ENCODE data around the gene SNRPD3. TPM values are rescaled to one million over a fixed set of nuclear protein-coding genes. Genes with fewer than 3 reads are reported as not detected.

Gene SNRPD3
- polyA plus RNA-seq (2012; ENCODE audit: insufficient read depth, insufficient read length): 480 TPM

DNA sequence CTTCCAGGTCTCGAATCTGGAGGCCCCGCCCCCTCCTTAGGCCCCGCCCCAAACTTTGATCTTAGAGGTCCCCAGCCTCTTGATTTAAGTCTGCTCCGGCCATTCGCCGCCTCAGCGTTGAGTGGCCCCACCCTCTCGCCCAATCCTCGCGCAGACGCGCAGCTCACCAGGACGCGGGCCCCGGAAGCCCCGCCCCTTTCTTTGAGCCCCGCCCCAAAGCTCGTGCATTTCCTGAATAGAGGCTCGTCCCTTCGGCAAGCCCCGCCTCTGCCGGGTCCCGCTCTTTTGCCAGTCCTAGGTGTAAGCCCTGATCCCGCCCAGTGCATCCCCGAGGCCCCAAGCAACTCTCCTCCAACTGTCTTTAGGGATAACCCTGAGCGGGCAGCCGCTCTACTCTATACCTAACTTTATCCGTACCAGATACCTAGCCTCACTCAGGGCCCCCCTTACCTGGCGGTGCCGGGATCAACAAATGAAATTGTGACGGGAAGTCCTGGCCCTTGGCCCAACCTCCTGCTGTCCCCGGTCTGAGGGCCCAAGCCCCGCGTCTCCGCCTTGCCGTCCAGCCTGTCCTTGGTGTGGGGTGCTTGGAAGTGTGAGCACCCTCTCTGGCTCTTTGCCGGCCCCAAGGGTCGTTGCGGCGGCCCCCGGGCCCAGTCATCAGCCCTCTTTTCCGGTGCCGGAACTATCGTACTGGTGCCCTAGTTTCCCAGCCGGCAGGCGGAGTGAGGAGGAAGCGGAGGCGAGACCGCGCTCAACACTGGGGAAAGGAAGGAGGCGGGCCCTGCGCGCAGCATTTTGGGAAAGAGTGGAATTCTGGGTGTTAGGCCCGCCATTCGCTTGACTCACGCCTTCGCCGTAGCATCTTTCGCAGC lies at the start of gene SNRPD3:
SNRPD3 (plus strand) TSS at position 835 of the 875 bp plus-strand sequence. CDS start 1,676 bp downstream, outside the sequence.
- peak; percentile 97 for DNase-seq (ENCODE audit: low read depth, low spot score)
- H3K4me3 ChIP-seq (ENCODE audit: low read length): peak within 1 kb of the TSS; percentile 91

DNA sequence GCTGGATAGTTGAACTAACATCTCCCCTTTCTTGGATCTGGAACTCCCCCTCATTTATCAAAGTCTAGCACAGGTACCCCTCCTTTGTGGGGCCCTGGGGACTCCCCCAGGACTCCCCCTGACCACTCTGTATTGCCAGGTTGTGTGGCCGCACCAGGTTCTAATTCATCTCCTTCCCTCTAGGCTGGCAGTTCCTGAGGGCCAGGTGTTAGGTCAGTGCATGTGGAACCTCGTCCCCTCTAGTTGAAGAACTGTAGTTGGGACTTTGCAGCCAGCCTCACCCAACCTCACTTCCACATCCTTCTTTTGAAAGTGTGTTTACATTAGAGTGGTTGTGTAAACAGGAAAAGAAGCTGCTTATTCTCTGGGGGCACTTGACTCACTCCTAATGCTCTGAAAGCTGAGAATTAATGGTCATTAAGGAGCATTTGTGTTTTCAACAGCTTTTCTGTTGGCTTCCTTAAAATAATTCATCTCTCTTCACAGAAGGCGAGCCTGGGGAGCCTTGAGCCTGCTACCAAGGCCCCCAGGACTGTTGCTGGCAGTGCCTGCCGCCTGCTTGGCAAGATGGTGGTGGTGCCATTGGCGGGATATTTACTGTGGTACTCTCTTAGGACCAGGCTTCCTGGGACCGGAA lies 48.9 kb upstream of the SNRPD3 start:
- H3K4me3 ChIP-seq (ENCODE audit: low read length): no peak overlapping the region
- DNase-seq (ENCODE audit: low read depth, low spot score): no peak

DNA sequence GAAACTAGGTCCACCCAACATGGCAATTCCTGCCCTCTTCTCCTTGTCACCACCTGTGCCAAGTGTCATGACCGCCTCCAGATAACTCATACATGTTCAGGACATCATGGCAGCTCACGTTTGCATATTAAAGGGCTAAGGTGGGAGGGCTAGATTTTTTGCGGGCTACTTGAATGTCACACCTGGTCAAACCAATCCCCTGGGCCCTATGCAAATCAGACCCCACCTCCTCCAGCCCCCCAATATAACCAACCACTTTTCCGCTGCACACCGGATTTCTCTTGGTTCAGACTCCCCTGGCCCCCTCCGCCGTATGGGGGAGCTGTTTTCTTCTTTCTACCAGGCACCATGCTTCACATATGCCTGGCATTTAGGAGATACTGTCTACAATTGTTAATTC lies 48.1 kb upstream of the SNRPD3 start:
- no peak for DNase-seq (ENCODE audit: low read depth, low spot score)
- H3K4me3 ChIP-seq (ENCODE audit: low read length): no peak overlapping the region

DNA sequence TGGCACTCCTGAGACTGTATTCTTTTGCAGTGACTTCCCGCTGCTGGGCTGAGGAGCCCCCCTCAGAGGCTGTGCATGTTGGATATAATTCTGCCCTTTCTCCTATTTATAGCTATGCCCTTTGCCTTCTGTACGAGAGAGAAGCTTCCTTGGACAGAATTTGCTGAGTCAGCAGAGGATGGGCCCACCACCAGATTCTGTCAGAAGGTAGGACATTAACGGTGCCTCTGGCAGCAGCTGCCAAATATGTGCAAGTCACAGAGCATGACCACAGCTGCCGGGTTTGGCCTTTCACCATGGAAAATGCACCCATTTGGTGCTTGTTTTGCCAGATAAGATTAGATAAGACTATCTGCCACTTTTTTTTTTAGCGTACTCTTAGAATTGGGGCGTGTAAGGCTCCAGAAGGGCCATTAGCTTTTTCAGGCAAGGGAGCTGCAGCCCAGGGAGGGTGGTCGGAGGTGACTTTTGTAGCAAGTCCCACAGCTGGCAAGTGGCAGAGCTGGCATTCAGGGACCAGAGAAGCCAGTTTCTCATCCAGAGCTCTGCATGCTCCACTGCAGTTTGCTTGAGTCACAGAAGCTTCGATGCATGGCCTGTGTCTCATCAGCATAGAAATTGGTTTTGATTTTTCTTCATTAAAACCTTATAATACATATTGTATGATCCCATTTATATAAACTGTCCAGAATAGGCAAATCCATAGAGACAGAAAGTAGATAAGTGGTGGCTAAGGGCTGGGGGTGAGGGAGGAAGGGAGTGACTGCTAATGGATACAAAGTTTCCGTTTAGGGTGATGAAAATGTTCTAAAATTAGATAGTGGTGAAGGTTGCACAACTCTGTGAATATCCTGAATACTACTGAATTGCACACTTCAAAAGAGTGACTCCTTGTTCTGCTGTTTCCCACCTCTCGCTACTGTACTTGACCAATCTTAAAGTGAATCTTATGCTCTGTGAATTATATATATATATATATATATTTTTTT lies 44.9 kb upstream of the SNRPD3 start:
- no peak for DNase-seq (ENCODE audit: low read depth, low spot score)
- no peak overlapping the region for H3K4me3 ChIP-seq (ENCODE audit: low read length)

DNA sequence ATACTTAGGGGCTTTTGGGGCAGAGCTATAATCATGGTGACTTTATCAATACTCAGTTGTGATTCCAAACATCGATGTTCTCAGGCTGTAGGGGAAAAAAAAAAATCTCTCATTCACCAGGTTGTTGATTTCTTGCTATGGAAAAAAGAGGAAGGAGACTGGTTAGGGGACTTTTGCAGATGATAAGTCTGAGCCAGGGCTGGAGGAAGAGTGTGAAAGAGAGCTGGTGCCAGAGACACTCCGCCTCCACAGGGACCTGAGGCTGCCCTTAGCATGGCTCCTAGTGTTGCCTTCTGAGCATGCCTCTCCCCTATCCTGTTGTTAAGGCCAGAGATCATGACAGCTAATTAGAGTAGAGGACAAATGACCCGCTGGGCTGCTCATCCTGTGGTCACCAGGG lies 43.8 kb upstream of the SNRPD3 start:
- H3K4me3 ChIP-seq (ENCODE audit: low read length): no peak overlapping the region
- DNase-seq (ENCODE audit: low read depth, low spot score): no peak

DNA sequence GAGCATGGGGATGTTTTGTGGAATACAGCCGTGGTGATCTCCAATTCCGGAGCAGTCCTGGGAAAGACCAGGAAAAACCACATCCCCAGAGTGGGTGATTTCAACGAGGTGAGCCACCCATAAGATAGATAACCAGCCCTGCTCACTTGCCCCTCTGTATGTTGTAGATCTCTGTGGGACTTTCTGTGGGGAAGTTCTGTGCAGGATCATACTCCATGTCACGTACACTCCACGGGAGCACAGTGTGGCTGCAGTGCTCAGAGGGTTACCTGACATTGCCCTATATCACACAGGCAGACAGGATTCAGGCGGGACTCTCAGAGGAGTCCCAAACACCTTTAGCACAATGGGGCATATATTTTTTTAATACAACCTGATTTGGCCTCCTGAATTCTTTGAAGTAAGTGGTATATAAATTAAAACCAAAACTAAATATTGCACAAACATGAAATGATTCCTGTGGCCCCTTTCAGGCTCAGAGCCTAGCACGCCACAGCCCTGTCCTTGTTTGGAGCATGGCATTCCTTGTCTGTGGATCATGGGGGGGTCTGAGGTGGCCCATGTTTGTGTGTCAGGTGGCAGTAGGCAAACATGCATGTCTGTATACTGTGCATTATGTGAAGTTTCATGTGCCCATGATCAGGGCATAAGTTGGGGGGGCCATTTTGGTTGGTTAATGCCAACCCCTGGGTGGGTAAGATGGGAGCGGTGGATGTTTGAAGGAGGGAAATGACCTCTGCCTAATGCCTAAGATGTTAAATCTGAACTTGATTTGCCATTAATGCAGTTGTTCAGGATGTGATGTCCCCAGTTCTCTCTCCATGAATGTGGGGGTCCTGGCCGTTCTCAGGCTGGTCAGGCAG lies 42.2 kb upstream of the SNRPD3 start:
- no peak for DNase-seq (ENCODE audit: low read depth, low spot score)
- H3K4me3 ChIP-seq (ENCODE audit: low read length): no peak overlapping the region

DNA sequence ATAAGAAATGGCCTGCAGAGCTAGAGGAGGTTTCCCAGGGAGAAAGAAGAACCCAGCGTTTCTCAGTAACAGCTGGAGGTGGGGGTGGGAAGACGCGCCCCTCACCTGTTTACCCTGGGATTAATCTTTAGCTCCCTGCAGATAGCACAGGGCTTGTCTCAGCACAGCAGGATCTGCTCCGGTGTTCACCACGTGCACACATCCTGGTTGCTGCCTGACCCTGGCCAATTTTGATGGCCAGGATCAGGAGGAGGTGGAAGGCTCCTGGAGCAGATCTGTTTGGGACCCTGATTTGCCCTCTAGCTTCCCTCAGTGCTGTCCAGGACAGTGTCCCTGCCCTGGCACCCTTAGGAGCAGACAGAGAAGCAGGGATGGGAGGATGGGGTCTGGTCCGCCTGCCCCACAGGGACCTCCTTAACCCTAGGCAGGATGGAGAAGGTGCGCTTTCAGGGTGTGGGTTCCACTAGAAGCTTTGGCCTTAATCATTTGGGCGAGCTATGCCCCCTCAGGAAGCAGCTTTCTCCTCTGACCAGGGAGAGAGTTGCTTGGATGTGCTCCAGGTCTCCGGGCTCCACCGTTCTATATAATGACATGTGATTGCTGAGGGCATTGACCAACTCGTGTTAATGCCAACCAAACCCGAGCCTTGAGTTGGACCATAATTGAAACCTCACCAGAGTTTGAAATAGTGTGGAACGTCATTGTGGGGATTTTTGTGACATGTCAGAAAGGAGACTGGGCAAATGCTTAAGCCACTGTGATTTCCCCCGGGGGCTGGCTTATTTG lies 41.4 kb upstream of the SNRPD3 start:
- no peak for DNase-seq (ENCODE audit: low read depth, low spot score)
- no peak overlapping the region for H3K4me3 ChIP-seq (ENCODE audit: low read length)

DNA sequence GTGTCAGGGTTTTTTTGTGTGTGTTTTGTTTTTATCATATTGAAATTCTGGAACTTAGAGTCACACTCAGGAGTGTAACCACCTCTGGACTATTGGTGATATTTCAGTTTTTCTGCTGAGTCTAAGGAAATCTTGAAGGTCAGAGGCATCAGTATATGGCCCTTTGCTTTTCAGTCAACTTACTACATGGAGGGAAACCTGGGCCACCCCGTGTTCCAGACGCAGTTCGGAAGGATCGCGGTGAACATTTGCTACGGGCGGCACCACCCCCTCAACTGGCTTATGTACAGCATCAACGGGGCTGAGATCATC lies 40.8 kb upstream of the SNRPD3 start:
- no peak for DNase-seq (ENCODE audit: low read depth, low spot score)
- no peak overlapping the region for H3K4me3 ChIP-seq (ENCODE audit: low read length)

DNA sequence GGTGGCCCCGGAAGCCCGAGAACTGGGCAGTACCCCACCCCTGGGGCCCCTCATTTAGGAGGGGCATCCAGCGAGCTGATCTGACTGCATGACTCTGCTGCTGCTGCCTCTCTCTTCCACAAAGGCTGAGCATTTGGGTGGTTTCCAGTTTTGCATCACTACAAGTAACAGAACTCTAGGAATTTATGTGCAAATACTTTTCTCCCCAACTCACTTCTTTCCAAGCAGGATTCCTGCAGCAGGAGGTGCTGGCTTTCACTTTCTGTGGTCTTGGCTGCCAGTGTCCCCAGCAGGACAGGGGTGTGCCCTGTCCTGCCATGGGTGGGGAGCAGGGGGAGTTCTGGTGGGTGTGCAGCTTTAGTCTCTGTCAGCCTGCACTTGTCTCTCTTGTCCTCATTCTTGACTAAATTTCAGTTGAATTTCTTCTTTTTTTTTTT lies 39.5 kb upstream of the SNRPD3 start:
- no peak for DNase-seq (ENCODE audit: low read depth, low spot score)
- H3K4me3 ChIP-seq (ENCODE audit: low read length): no peak overlapping the region

DNA sequence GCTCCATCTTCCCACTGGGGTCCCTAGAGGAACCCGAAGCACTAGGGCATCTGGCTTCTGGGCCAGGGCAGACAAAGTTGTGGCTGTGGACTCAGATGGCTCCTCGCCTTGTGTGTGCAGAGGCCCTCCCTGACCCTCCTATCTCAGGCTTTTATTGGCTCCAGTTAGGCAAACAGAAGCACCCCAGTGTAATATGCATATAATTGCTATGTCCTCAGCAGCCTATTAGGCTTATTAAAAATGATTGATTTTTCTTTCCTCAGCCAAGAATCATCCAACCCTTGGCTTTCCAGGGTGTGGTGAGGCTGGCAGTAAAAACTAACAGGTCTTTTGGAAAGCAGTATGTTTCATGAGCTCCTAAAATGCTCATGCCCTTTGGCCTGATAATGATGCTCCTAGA lies 38.4 kb upstream of the SNRPD3 start:
- DNase-seq (ENCODE audit: low read depth, low spot score): no peak

DNA sequence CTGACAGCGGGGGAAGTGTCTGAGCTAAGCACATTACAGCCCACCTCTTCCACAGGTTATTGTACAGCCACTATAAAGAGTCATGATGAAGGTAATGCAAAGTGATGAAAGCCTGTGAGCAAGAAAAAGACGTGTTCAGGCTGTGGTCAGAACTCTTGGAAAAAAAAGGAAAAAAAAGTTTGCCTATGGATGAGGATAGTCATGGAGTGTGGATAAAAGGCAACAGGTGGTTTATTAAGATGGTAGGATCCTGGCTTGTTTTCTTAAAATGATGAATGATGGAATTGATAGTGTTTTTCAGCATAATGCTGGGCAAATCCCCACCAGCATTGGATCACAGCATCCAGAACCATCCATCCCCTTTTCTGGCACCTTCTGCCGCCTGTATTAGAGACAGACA lies 37.6 kb upstream of the SNRPD3 start:
- no peak overlapping the region for H3K4me3 ChIP-seq (ENCODE audit: low read length)
- no peak for DNase-seq (ENCODE audit: low read depth, low spot score)

More for the DNA sequence above, 38.4 kb upstream of the SNRPD3 start:
- H3K4me3 ChIP-seq (ENCODE audit: low read length): no peak overlapping the region

DNA sequence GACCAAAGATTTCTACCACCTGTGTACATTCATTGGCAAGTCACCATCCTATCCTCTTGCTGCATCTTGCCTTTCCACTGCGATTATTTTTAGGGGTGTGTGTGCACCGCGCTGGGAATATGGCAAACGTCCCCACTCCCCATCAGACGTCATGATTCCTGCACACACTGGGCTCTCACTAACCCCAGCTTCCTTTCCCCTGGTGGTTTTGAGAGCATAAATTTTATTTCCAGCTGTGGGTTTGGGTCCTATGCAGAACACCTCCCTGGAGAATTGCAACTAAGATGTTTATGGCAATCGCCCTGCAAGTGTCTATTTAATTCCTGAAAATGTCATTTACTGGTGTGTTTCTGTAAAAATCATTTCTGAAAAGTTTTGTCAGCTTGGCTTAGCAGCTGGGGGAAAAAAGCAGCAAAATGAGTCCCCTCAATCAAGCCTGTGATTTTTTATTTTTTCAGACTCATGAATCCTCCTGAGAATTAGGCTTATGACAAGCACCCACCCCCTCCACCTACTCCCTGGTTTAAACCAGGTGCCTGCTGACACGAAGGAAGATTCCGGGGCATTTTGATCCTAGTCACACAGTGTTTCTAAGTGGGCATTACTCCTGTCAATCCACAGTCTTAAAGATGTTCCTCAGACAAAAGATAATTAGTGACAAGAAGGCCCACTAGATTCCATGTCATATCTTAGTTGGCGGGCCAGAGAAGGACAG lies 36.9 kb upstream of the SNRPD3 start:
- DNase-seq (ENCODE audit: low read depth, low spot score): no peak
- H3K4me3 ChIP-seq (ENCODE audit: low read length): no peak overlapping the region

DNA sequence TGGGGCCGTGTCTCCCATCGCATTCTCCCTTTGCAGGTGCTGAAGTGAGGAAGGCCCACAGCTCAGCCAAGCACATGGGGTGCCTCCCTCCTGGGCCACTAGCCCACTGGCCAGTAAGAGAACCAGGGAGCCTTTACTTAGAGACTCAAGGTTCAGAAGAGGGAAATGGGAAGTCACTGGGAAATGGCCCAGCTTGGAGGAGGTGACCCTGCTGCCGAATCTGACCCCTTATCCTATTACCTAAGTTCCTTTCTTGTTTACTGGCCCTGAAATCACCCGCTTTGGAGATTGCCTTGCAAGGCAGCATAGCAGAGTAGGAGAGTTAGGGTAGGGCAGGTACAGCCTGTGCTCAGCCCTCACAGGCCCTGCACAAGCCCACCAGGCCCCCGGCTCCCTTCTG lies 36.3 kb upstream of the SNRPD3 start:
- no peak overlapping the region for H3K4me3 ChIP-seq (ENCODE audit: low read length)
- no peak for DNase-seq (ENCODE audit: low read depth, low spot score)

DNA sequence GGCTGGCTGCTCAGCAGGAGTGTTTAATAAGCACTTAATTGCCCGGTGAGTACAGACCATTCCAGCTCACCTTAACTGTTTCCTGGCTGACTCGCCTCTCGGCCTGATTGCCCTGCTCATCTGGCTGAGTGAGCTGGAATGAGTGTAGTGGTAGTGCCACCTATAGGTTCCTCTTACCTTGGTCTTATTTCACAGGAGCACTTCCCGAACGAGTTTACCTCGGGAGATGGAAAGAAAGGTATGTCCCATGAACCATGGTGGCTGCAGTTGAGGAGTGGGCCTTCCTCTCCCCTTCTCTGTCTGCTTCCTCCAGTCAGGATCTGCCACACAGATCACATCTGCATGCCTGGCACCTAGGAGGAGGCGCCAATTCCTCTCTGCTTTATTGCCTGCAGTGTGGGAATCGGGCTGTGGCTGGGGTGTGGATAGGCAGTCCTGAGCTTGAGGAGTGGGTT lies 34.0 kb upstream of the SNRPD3 start:
- peak; percentile 48 for DNase-seq (ENCODE audit: low read depth, low spot score)
- no peak overlapping the region for H3K4me3 ChIP-seq (ENCODE audit: low read length)

DNA sequence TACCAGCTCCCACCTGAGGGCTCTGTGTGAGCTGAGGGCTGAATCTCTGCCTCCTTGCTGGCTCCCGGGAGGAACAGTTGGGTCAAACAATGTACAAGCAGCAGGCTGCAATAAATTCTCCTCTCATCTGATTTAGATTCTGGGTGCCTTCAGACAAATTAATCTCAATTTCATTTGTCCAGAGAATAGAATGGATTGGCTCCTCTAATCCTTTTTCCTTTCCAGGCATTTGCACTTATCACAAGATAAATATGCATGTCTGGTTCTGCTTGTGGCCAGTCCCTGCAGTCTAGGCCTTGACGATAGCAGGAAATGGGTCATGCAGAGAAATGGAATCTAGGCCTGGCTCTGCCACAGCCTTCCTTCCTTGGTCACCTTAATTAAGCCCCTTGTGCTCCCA lies 31.9 kb upstream of the SNRPD3 start:
- no peak for DNase-seq (ENCODE audit: low read depth, low spot score)

DNA sequence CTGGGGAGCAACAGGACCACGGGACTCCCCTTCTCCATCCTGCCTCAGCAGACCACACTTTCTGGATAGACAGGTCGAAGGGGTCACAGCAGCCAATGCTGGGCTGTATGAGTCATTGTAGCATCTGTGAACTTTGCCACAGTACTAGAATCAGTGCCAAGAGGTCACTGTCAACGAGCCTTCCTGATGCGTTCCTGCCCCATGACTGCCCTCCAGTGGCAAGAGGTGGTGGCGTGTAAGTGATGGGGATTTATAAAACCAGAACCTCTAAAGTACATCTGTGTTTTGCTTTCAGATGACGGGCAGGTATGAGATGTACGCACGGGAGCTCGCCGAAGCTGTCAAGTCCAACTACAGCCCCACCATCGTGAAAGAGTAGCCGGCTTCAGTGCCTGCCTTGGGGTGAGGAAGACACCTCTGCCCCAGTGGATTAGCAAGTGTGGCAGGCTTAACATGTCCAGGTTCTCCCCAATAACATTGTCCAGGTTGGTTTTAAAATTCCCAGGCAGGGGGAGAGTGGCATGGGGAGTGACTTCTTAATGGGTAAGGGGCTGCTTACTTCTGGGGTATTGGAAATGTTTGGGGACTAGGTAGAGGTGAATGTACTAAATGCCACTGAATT lies 30.3 kb upstream of the SNRPD3 start:
- H3K4me3 ChIP-seq (ENCODE audit: low read length): no peak overlapping the region
- DNase-seq (ENCODE audit: low read depth, low spot score): peak; percentile 79

More for the DNA sequence above, 31.9 kb upstream of the SNRPD3 start:
- no peak overlapping the region for H3K4me3 ChIP-seq (ENCODE audit: low read length)

DNA sequence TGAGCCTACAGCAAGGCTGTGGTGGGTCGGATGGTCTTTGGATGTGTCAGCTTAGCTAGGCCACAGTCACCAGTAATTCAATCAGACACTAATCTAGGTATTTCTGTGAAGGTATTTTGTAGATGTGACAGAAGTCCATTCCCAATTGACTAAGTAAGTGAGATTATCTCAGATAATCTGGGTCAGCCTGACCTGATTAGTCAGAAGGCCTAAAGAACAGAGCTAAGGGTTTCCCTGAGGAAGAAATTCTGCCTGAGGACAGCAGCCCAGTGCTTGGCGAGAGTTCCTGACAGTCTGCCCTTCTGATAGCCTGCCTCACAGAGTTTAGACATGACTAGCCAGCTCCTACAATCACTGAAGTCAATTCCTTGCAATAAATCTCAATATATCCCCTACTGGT lies 29.6 kb upstream of the SNRPD3 start:
- no peak overlapping the region for H3K4me3 ChIP-seq (ENCODE audit: low read length)
- no peak for DNase-seq (ENCODE audit: low read depth, low spot score)
